Uterus (tissue), 4 donors: ENCODE data around the gene BTG1. TPM values are rescaled to one million over a fixed set of nuclear protein-coding genes. Genes with fewer than 3 reads are reported as not detected.

ENCODE experiments used
- DNase-seq, 2 donors: peaks; one replicate each; pipeline ENCODE4 v3.0.0-alpha.2; 2019 to 2020
- H3K27ac ChIP-seq, 2 donors: fragments of 200-600 bp; sonication (generic); 1 replicate in 1 of 2; 2 replicates in 1 of 2; pipeline ENCODE4 v1.5.1; 2016 to 2018
- H3K27me3 ChIP-seq, 2 donors: fragments of 200-600 bp; sonication (generic); one replicate each; pipeline ENCODE4 v1.5.1; 2018 to 2019; ENCODE audit warnings: control low read depth in 1 of 2
- H3K36me3 ChIP-seq, 2 donors: fragments of 200-600 bp; sonication (generic); one replicate each; pipeline ENCODE4 v1.5.1; 2019; ENCODE audit warnings: control low read depth in 1 of 2
- H3K4me1 ChIP-seq, 2 donors: fragments of 200-600 bp; sonication (generic); one replicate each; pipeline ENCODE4 v1.5.1; 2018 to 2019; ENCODE audit warnings: control low read depth in 1 of 2
- H3K4me3 ChIP-seq, 2 donors: fragments of 200-600 bp; sonication (generic); 1 replicate in 1 of 2; 2 replicates in 1 of 2; pipeline ENCODE4 v1.5.1; 2018 to 2019; ENCODE audit warnings: mild to moderate bottlenecking in 1 of 2
- H3K9me3 ChIP-seq, 2 donors: fragments of 200-600 bp; sonication (generic); one replicate each; pipeline ENCODE4 v1.5.1; 2019; ENCODE audit warnings: control low read depth in 1 of 2
- POLR2A ChIP-seq, 2 donors: fragments of 450-650 bp; IDR thresholded peaks; one replicate each; pipeline ENCODE4 v1.6.1; 2016; ENCODE audit warnings: antibody characterized with exemption in 2 of 2, mild to moderate bottlenecking in 1 of 2, moderate library complexity in 1 of 2
- intact Hi-C: fragments of 100-400 bp; cut with DNase I; formaldehyde crosslinking; loops from one replicate; pipeline ENCODE4 v1.15.1; 2023; ENCODE audit warnings: low total_unique reads
- total RNA-seq, 4 donors: library from RNA; depleted of rRNA in 3 of 4; stranded (reverse); fragments of >200 nt in 3 of 4; gene quantifications; one replicate each; pipeline versions ENCODE4 v1.1.0 to v1.2.4, GENCODE V29; 2014 to 2023
- TF ChIP-seq, protein P1 (sequence below), 4 experiments: fragments of 200-600 bp in 2 of 4; fragments of 450-650 bp in 2 of 4; sonication (generic) in 2 of 4; IDR thresholded peaks; one replicate each; pipeline ENCODE4 v1.5.1; 2016 to 2019; ENCODE audit warnings: antibody characterized with exemption in 4 of 4, mild to moderate bottlenecking in 2 of 4, moderate library complexity in 1 of 4
- donor health status: DM: yes; HTN: yes; CAD: no.

The BTG1 gene
- total RNA-seq, 4 donors from 2014 or later, result 40.4 to 214 (median 70.1) TPM

DNA sequence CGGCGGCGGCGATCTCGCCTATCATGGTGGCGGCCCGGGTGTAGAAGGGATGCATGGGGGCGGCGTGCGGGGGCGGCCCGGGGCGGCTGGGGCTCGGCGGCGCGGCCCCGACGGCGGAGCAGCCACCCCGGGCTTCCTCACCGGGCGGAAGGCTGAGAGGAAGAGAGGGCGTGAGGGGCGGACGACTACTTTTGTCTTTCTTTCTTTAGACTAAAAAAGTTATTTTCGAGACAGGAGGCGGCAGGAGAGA, 240 bp downstream of the BTG1 start:
- Histone ChIP-seq H3K36me3 (no peaks in the 10 kb centered on the region), H3K27ac (peak overlapping the region; percentile 98 to 99), H3K9me3 (no peaks in the 10 kb centered on the region), H3K4me1 (no peaks in the 10 kb centered on the region), H3K4me3 (peak overlapping the region; percentile 84 to 93), H3K27me3 (no peaks in the 10 kb centered on the region)
- TF ChIP-seq, protein P1, sequence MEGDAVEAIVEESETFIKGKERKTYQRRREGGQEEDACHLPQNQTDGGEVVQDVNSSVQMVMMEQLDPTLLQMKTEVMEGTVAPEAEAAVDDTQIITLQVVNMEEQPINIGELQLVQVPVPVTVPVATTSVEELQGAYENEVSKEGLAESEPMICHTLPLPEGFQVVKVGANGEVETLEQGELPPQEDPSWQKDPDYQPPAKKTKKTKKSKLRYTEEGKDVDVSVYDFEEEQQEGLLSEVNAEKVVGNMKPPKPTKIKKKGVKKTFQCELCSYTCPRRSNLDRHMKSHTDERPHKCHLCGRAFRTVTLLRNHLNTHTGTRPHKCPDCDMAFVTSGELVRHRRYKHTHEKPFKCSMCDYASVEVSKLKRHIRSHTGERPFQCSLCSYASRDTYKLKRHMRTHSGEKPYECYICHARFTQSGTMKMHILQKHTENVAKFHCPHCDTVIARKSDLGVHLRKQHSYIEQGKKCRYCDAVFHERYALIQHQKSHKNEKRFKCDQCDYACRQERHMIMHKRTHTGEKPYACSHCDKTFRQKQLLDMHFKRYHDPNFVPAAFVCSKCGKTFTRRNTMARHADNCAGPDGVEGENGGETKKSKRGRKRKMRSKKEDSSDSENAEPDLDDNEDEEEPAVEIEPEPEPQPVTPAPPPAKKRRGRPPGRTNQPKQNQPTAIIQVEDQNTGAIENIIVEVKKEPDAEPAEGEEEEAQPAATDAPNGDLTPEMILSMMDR (IDR thresholded peaks at IDR 0.05), result no peak
- TF ChIP-seq POLR2A (IDR thresholded peaks at IDR 0.05), result no peak
- intact Hi-C loops, result loop anchor here (5.0 to 10.0 kb wide), 2 partner anchors 427 to 761 kb away; no protein-coding TSS in a partner anchor
- peak in 1 of 2 donors; percentile 43 for DNase-seq

- H3K27me3 ChIP-seq, result no peaks in the 10 kb centered on the region
- H3K4me3 ChIP-seq, result peak overlapping the region; percentile 84 to 93
Observed at GRCh38 chr12:92144631-92145480, 790 bp downstream of the BTG1 start.

GRCh38 chr12:92143686-92144630, 1.7 kb downstream of the BTG1 start:
- intact Hi-C loops, result loop anchor here (10.0 kb wide), 1 partner anchor 759 kb away; no protein-coding TSS in a partner anchor
- H3K4me1 ChIP-seq, result no peaks in the 10 kb centered on the region
- no peaks in the 10 kb centered on the region for H3K36me3 ChIP-seq
- peak overlapping the region; percentile 98 to 99 for H3K27ac ChIP-seq
- no peaks in the 10 kb centered on the region for H3K27me3 ChIP-seq
- TF ChIP-seq, protein P1 (IDR thresholded peaks at IDR 0.05), result peak; percentile 59 to 83 (median 73)
- TF ChIP-seq POLR2A (IDR thresholded peaks at IDR 0.05), result peak in 1 of 2 donors; percentile 69
- H3K9me3 ChIP-seq, result no peaks in the 10 kb centered on the region
- peak; percentile 68 to 80 for DNase-seq
- H3K4me3 ChIP-seq, result peak overlapping the region; percentile 84 to 93

More at GRCh38 chr12:92144631-92145480, 790 bp downstream of the BTG1 start:
- H3K9me3 ChIP-seq, result no peaks in the 10 kb centered on the region
- H3K36me3 ChIP-seq, result no peaks in the 10 kb centered on the region
- peak; percentile 50 to 66 for DNase-seq
- H3K27ac ChIP-seq, result peak overlapping the region; percentile 98 to 99
- TF ChIP-seq, protein P1 (IDR thresholded peaks at IDR 0.05), result peak in 1 of 4 experiments; percentile 26
- TF ChIP-seq POLR2A (IDR thresholded peaks at IDR 0.05), result peak; percentile 7 to 35
- intact Hi-C loops, result loop anchor here (5.0 to 10.0 kb wide), 2 partner anchors 427 to 760 kb away; no protein-coding TSS in a partner anchor
- no peaks in the 10 kb centered on the region for H3K4me1 ChIP-seq

- DNase-seq, result no peak
- Histone ChIP-seq H3K36me3 (no peaks in the 10 kb centered on the region), H3K4me3 (peak overlapping the region; percentile 84 to 93), H3K4me1 (no peaks in the 10 kb centered on the region), H3K9me3 (no peaks in the 10 kb centered on the region), H3K27ac (peak overlapping the region; percentile 98 to 99), H3K27me3 (no peaks in the 10 kb centered on the region)
- TF ChIP-seq POLR2A (IDR thresholded peaks at IDR 0.05), result no peak
- TF ChIP-seq, protein P1 (IDR thresholded peaks at IDR 0.05), result no peak
- intact Hi-C loops, result loop anchor here (10.0 kb wide), 1 partner anchor 758 kb away; no protein-coding TSS in a partner anchor
Observed at GRCh38 chr12:92143258-92143657, 2.4 kb downstream of the BTG1 start.
